HG03159 (cell line): ENCODE results near the gene PLCL1.
"Not testable (repeated sequence)": the region's sequence is repeated elsewhere in the genome, so short reads cannot be mapped to it uniquely, and the experiment has no call there.

ENCODE experiments used
- ATAC-seq: cut with Tn5 transposase; IDR thresholded peaks from one replicate; pipeline ENCODE4 v1.9.1; 2021; ENCODE audit warnings: mild to moderate bottlenecking, moderate library complexity; ENCODE audit not compliant: unreplicated experiment

PLCL1 gene

DNA sequence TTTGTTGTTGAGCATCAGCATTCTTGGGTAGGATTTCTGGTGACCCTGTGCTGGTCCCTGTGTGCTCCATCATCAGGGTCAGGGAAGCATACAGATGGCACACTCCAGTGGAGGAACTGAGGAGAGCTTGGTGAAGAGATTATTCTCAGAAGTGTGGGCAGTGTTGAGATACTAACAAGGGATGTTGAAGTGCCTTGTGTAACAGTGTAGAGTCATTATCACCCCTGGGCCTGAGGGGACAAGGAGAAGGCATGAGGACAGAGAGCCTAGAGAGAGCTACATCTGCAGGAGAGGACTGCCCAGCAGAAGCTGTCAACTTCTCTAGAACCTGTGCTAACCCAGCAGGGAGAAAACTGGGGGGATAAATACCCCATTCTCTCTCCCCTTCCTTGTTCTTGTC, 189.0 kb downstream of the PLCL1 start:
- ATAC-seq = no peak

- no peak for ATAC-seq
Measured at GRCh38 chr2:197993830-197994229, 189.4 kb downstream of the PLCL1 start.

- ATAC-seq = no peak
Measured at GRCh38 chr2:197994751-197995150, 190.4 kb downstream of the PLCL1 start.

- no peak for ATAC-seq
Measured at GRCh38 chr2:197996583-197996982, 192.2 kb downstream of the PLCL1 start.

DNA sequence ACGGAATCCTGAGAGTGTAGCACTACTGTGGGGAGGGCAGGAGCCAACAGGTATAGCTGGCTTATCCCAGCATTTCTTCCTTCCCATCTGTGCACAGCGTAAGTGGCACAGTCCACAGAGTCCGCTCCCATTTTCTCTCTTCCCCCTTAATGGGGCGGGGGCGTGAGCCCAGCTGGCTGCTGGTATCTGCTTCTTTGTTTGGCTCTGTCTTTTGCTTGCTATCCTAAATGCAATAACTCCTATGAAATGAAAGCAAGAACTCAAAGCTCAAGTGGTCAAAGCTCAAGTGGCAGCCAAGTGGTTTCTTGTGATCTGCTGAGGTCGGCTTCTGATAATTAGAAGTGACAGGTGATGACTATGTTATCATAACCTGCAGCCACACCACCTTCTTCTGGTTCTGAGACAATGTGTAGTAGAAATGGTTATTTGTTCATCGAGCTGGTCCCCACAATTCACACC, 192.7 kb downstream of the PLCL1 start:
- ATAC-seq = no peak

DNA sequence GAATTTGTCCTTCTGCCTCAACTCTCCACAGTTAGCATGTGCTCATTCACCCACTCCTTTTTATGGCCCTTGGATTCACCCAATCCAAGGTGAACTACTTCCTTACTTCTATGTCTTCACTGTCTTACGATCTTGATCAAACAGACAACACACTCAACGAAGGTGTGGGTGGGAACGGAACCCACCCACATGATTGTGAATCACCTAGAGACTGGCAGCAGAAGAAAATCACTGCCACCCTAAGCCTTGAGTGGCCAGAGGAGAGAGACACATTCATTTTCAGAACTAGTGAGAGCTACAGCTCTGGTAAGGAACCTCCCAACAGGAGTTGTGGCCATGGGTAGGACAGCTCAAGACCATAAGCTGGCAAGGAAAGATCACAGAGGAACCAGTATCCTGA, 194.3 kb downstream of the PLCL1 start:
- ATAC-seq = no peak

DNA sequence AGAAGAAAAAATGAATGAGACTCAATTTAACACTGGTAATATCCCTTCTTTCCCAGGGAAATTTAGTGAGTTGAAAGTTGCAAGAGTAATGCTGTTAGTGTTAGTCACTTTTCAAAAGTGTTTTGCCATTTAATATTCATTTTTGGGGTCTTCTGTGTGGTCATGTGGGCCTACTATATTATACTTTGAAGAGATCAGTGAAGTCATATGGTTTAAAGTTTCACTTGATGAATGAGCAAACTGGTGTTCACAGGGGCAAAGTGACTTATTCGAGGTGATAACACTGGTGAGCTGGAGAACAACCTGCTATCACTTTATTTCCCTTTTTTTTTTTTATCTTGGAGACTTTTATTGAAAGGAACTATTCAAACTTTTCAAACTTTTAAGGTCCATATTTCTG, 196.0 kb downstream of the PLCL1 start:
- ATAC-seq = no peak

DNA sequence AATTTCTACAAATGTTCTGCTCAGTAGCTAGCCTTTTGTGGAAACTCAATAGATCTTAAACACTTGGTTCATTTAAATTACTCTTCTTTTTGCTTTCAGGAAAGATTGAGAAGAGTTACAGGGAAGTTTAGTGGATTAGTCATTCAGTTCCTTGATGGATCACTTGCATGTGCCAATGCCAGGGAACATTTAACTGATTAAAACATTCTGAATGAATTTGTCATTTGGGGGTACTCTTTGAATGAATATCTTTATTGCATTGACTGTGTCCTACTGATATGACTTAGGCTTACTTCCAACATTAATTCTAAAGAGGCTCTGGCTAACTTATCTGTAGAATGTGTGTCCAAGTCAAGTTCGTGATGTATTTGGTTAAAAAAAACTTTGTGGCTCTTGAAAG, 199.8 kb downstream of the PLCL1 start:
- ATAC-seq = no peak

- peak; percentile 84 for ATAC-seq
Measured at GRCh38 chr2:198004921-198005829, 200.8 kb downstream of the PLCL1 start.

- no peak for ATAC-seq
Measured at GRCh38 chr2:198006733-198007132, 202.3 kb downstream of the PLCL1 start.

- ATAC-seq = no peak
Measured at GRCh38 chr2:198008230-198008629, 203.8 kb downstream of the PLCL1 start.

DNA sequence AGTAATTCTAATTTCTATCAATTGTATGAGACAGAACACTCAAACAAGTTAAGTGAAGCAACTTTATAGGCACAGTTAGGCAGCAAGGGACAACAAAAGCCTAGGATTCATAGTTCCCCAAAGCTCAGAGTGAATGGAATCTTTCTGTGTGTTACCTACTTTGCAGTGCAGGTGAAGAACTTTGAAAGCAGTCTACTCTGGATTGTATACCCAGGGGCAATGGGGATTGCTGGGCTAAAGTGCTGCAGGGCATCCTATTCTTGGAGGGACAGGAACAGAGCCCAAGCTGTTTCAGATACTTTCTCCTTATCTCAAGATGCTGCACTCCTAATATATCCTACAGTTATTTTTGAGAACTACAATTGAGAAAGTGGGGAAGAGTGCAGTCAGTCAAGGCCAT, 207.6 kb downstream of the PLCL1 start:
- ATAC-seq = no peak

GRCh38 chr2:198016243-198016642, 211.8 kb downstream of the PLCL1 start:
- ATAC-seq = no peak

- no peak for ATAC-seq
Measured at GRCh38 chr2:198017068-198017467, 212.7 kb downstream of the PLCL1 start.

- ATAC-seq = no peak
Measured at GRCh38 chr2:198028955-198029354, 224.6 kb downstream of the PLCL1 start.

DNA sequence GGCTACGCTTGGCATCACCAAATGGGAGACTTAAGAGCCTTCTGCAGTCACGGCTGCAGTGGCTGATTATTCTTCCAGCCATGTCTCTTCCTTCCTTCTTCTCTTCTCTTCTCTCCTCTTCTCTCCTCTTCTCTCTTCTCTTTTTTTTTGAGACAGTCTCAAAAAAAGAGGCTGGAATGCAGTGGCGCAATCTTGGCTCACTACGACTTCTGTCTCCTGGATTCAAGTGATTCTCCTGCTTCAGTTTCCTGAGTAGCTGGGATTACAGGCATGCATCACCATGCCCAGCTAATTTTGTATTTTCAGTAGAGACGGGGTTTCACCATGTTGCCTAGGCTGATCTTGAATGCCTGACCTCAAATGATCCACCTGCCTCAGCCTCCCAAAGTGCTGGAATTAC, 225.2 kb downstream of the PLCL1 start:
- ATAC-seq = not testable (repeated sequence)

GRCh38 chr2:198033626-198034025, 229.2 kb downstream of the PLCL1 start:
- ATAC-seq = no peak

DNA sequence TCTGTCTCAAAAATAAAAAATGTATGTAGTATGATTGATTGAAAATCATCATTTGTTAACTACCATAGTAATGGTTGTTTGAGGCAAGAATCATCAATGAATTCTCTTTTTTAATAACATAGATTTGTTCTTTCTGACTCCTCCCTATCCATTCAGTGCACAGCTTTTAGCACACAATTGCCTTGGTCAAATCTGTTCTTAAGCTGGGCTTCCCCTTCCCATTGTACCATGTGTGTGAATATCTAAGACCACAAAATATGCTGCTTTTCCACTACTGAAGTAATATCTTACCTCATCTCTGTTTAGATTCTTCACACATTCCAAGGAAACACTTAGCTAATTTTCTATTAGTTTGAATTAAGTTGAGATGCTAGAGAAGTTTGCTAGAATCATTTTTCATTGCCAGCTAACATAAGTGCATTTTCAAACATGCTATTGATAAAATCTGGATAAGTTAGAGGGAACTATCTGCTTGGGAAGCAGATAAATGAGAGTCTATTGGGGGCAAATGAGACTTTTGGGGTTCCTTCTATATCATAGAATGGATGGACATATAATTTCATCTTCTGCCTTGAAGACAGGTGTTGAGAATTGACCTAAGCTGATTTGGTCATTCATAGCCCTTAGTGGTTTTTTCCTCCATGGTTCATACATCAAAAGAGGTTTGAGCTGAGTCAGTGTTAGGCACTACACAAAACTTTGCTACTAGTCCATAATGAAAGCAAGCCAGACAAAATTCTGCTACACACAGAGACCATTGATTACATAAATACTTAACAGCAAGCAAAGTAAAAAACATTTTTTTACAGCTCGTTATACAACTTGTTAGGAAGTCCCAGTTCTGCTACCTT, 231.9 kb downstream of the PLCL1 start:
- no peak for ATAC-seq

DNA sequence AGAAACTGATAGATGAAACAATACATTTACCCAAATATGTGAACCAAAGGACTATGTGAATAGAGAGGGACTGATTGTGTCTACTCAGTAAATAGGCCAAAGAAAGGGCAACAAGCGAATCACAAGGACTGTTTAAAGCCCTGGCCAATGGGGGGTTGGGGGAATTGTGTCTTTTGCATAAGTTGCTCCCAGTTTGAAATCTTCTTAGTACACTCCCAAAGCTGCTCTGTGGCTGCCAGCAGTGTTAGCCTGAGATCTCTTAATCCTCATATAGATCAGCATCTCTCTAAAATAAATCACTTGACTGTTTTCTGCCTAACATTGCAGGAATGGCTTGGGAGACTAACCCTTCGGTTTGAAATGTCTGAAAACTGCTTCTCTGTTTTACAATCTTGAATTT, 236.4 kb downstream of the PLCL1 start:
- no peak for ATAC-seq

DNA sequence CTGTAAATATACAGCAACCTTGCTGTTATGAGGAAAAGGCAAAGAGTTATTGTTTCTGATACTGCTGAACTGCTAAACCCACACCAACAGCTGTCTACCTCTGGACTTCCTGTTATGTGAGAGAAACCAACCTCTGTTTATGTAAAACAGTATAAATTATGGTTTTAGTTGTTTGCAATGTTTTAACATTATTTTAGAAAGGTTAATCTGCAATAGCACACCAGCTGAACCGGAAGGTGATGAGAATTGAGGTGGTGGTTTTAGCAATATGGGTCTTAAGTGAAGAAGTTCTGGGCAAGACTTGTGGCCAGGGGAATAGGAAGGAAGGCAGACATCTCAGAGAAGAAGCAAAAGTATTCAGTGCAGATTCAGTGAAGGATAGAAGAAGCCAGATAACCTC, 237.8 kb downstream of the PLCL1 start:
- ATAC-seq = peak; percentile 63

GRCh38 chr2:198044777-198045176, 240.4 kb downstream of the PLCL1 start:
- no peak for ATAC-seq

- no peak for ATAC-seq
Measured at GRCh38 chr2:198045227-198045626, 240.8 kb downstream of the PLCL1 start.
